HG02981 (cell line): Measurements from ENCODE around the gene AVL9.
"Not testable (repeated sequence)": the region's sequence is repeated elsewhere in the genome, so short reads cannot be mapped to it uniquely, and the experiment has no call there.

Experiments
- ATAC-seq: cut with Tn5 transposase; IDR thresholded peaks from one replicate; pipeline ENCODE4 v1.9.1; 2021; ENCODE audit warnings: mild to moderate bottlenecking, moderate library complexity; ENCODE audit not compliant: unreplicated experiment

Gene AVL9

GRCh38 chr7:32634798-32635393 lies 139.6 kb downstream of the AVL9 start:
- not testable (repeated sequence) for ATAC-seq

- ATAC-seq, result not testable (repeated sequence)
Measured at GRCh38 chr7:32636725-32637462, 141.6 kb downstream of the AVL9 start.

GRCh38 chr7:32637611-32638010 lies 142.3 kb downstream of the AVL9 start:
- ATAC-seq, result not testable (repeated sequence)
